ENCODE results near the gene SLC28A1.
A peak's percentile ranks its signal among the peaks of the same experiment; 100 is the strongest.
"Not testable (repeated sequence)": the region's sequence is repeated elsewhere in the genome, so short reads cannot be mapped to it uniquely, and the experiment has no call there.

The SLC28A1 gene

DNA sequence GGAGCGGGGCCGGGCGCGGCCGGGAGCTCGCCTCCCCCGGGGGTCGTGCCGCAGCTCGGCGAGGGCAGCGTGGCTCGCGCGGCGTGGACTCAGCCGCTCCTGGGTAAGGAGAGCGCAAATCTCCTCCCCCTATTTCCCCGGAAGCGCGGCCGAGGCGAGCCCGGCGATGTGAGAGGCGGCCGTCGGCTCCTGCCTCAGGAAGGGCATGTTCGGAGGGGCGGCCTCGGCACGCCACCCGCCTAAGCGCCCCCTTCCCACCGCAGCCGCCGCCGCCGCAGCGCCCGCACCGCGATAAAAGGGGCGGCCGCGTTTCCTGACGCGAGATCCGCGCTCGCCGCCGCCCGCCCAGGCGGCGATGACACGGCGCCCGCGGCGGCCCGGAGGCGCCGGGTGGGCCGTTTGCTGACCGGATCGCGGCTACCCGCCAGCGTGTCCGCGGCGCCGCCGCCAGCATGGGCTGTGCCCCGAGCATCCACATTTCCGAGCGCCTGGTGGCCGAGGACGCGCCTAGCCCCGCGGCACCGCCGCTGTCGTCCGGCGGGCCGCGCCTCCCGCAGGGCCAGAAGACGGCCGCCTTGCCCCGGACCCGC, 97.3 kb downstream of the SLC28A1 start, which contains the start of gene PDE8A:
PDE8A (plus strand) TSS at position 146 of the 590 bp plus-strand sequence; CDS start at position 453, 307 bp downstream.
- TF ChIP-seq, protein P1, sequence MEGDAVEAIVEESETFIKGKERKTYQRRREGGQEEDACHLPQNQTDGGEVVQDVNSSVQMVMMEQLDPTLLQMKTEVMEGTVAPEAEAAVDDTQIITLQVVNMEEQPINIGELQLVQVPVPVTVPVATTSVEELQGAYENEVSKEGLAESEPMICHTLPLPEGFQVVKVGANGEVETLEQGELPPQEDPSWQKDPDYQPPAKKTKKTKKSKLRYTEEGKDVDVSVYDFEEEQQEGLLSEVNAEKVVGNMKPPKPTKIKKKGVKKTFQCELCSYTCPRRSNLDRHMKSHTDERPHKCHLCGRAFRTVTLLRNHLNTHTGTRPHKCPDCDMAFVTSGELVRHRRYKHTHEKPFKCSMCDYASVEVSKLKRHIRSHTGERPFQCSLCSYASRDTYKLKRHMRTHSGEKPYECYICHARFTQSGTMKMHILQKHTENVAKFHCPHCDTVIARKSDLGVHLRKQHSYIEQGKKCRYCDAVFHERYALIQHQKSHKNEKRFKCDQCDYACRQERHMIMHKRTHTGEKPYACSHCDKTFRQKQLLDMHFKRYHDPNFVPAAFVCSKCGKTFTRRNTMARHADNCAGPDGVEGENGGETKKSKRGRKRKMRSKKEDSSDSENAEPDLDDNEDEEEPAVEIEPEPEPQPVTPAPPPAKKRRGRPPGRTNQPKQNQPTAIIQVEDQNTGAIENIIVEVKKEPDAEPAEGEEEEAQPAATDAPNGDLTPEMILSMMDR (IDR thresholded peaks at IDR 0.05; ENCODE audit: low read depth, low read length), result no peak

DNA sequence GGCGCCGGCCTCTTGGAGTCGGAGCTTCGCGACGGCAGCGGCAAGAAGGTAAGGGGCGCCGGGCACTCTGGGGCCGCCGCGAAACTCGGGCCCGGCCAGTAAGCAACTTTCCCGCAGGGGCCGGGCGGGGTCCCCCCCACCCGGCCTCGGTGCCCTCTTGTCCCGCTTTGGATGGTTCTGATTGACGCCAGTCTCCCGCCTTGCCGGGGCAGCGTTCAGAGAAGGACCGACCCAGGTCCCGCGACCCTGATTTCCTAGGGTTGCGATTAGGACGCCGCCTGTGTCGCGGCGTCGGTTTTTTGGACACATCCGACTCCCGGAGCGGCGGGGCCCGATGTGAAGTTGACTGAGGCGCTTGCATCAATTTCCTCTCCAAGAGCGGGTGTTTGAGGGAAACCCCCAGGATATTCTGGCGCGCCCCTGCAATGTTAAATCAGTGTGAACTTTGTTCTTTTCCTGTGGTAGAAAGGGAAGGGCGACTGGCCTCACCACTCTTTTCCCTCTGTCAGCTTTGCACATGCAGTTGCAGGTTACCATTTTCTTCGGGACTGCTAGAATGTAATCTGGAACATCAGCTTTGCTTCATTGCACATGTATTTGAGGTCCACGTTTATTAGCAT, 97.9 kb downstream of the SLC28A1 start:
- H3K4me3 ChIP-seq (ENCODE audit: low read depth, low read length), result peak overlapping the region; percentile 81
- TF ChIP-seq, protein P1 (IDR thresholded peaks at IDR 0.05; ENCODE audit: low read depth, low read length), result no peak

More for the DNA sequence above, 97.3 kb downstream of the SLC28A1 start, which contains the start of gene PDE8A:
- H3K4me3 ChIP-seq (ENCODE audit: low read depth, low read length), result peak within 1 kb of the TSS; percentile 81

- TF ChIP-seq, protein P1 (IDR thresholded peaks at IDR 0.05; ENCODE audit: low read depth, low read length), result no peak
These were observed 98.8 kb downstream of the SLC28A1 start for GRCh38 chr15:84983294-84983693.

GRCh38 chr15:84983711-84984110, 99.2 kb downstream of the SLC28A1 start:
- no peak overlapping the region; the same call in 1 of the 2 replicates for H3K4me3 ChIP-seq (ENCODE audit: low read depth, low read length)
- TF ChIP-seq, protein P1 (IDR thresholded peaks at IDR 0.05; ENCODE audit: low read depth, low read length), result no peak

More at GRCh38 chr15:84983294-84983693, 98.8 kb downstream of the SLC28A1 start:
- H3K4me3 ChIP-seq (ENCODE audit: low read depth, low read length), result peak overlapping the region; percentile 81

DNA sequence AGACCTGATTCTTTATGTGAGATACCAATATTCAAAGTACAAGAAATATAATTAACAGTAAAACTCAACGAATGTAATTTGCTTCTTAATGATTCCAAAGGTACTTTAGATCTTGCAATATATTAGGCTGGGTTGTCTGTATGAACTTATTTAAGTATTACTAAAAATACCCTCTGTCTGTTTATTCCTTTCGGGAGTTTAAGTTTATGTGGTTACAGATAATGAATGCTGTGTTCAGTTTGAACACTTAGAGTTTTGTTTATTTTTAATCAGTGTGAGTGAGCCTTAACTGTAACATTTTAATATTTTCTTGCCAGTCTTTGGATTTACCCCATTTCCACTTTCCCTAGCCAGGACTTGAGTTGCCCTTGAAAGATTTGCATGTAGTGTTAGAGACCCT, 100.7 kb downstream of the SLC28A1 start:
- H3K4me3 ChIP-seq (ENCODE audit: low read depth, low read length), result no peak overlapping the region
- TF ChIP-seq, protein P1 (IDR thresholded peaks at IDR 0.05; ENCODE audit: low read depth, low read length), result no peak

DNA sequence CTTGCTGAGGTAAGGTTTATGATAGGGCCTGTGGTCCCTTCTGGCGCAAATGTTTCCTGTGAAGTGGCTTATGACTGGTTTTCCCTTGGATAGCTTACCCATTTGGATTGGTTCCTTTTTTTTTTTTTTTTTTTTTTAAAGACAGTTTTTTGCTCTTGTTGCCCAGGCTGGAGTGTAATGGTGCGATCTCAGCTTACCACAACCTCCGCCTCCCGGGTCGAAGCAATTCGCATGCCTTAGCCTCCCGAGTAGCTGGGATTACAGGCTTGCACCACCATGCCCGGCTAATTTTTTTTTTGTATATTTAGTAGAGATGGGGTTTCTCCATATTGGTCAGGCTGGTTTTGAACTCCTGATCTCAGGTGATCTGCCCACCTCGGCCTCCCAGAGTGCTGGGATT, 102.9 kb downstream of the SLC28A1 start:
- H3K4me3 ChIP-seq (ENCODE audit: low read depth, low read length), result not testable (repeated sequence)

DNA sequence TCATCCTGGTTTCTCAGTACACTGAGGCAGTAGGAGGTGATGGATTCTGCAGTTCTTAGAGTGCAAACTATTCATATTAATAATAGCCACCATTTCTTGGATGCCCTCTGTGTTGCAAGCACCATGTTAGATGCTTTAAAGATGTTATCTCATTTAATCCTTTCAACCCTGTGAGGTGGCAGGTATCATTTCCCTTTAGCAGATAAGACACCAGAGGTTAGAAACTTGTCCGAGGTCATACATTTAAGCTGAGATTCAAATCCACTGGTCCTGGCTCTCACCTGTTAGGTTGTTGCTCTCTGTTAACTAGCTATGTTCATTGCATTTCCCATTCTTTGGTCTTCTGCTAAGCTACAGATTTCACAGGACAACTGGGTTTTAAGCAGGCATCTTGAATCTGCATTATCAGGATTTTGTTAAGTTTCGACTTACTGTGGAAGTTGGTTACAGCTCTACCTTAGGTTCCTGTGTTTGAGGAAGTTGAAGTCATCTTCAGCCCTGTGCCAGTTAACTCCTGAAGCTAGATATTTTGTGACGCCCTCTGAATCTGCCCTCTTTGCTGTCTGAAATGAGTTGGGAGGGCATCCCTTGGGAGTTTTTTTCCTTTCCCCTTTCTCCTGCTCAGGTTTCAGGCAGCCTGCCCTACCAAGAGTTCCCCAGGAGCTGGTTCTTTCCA, 103.6 kb downstream of the SLC28A1 start:
- H3K4me3 ChIP-seq (ENCODE audit: low read depth, low read length), result no peak overlapping the region
- TF ChIP-seq, protein P1 (IDR thresholded peaks at IDR 0.05; ENCODE audit: low read depth, low read length), result no peak
